Vagina (tissue), 2 donors: ENCODE results near the gene ARHGAP11A.

Source experiments
- CTCF ChIP-seq, 3 experiments: fragments of 450-650 bp in 2 of 3; fragments of 200-600 bp in 1 of 3; sonication (generic) in 1 of 3; IDR thresholded peaks; one replicate each; pipeline ENCODE4 v1.5.1; 2017 to 2019; ENCODE audit warnings: antibody characterized with exemption in 3 of 3, mild to moderate bottlenecking in 2 of 3, moderate library complexity in 2 of 3
- POLR2A ChIP-seq, 2 donors: fragments of 450-650 bp; IDR thresholded peaks; one replicate each; pipeline ENCODE4 v1.6.1; 2017; ENCODE audit warnings: antibody characterized with exemption in 2 of 2, mild to moderate bottlenecking in 2 of 2, moderate library complexity in 2 of 2
- POLR2AphosphoS5 ChIP-seq, 2 donors: sonication (generic); formaldehyde crosslinking; IDR thresholded peaks; one replicate each; pipeline ENCODE4 v1.9.0; 2017; ENCODE audit warnings: antibody characterized with exemption in 2 of 2, mild to moderate bottlenecking in 2 of 2, low read depth in 1 of 2; ENCODE audit not compliant: insufficient read depth in 1 of 2

DNA sequence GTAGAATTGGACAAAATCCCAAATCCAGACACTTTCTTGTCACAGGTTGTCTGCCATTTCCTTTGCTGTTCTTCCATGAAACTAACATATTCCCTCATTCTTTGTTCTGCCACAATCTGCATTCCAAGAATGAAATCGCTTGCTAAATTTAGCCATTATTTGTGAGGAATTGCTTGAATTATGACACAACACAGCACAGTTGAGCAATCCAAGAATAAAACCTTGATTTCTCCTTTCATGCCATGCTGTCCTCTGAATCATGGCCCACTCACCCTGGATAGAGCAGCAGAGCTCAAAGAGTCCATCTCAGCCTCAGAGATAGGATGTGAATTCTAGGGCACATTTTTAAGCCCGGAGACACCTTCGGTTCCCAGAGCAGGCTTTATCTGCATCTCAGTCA lies 67.3 kb downstream of the ARHGAP11A start:
- TF ChIP-seq CTCF (IDR thresholded peaks at IDR 0.05) = no peak
- TF ChIP-seq POLR2A (IDR thresholded peaks at IDR 0.05) = no peak
- TF ChIP-seq POLR2AphosphoS5 (IDR thresholded peaks at IDR 0.05; ENCODE audit: insufficient read depth in 1 of 2, low read depth in 1 of 2) = no peak
